Head of caudate nucleus (tissue), 42 donors: Measurements from ENCODE around the gene RSPO4.
A peak's percentile ranks its signal among the peaks of the same experiment; 100 is the strongest.

Experiments used
- DNase-seq, 42 donors: peaks; one replicate each; pipeline versions ENCODE4 v3.0.0 to v3.0.0-alpha.2; 2020 to 2021; ENCODE audit warnings: mixed read lengths in 7 of 42
- intact Hi-C: fragments of 100-400 bp; cut with DNase I; formaldehyde crosslinking; loops from one replicate; pipeline ENCODE4 v1.15.0; 2022

RSPO4 gene

GRCh38 chr20:917416-917815, 84.7 kb downstream of the RSPO4 start:
- peak in 1 of 42 donors; percentile 13 for DNase-seq

GRCh38 chr20:916825-917224, 85.3 kb downstream of the RSPO4 start:
- intact Hi-C loops = no loop called here

More at GRCh38 chr20:917416-917815, 84.7 kb downstream of the RSPO4 start:
- intact Hi-C loops = no loop called here

GRCh38 chr20:916125-916799, 85.8 kb downstream of the RSPO4 start, which contains the start of gene ANGPT4:
ANGPT4 (minus strand) TSS chr20:916334; CDS start chr20:916214, 120 bp downstream.
- peak in 2 of 42 donors; percentile 5 to 35 for DNase-seq
- intact Hi-C loops = no loop called here

More at GRCh38 chr20:916825-917224, 85.3 kb downstream of the RSPO4 start:
- peak in 1 of 42 donors; percentile 33 for DNase-seq

DNA sequence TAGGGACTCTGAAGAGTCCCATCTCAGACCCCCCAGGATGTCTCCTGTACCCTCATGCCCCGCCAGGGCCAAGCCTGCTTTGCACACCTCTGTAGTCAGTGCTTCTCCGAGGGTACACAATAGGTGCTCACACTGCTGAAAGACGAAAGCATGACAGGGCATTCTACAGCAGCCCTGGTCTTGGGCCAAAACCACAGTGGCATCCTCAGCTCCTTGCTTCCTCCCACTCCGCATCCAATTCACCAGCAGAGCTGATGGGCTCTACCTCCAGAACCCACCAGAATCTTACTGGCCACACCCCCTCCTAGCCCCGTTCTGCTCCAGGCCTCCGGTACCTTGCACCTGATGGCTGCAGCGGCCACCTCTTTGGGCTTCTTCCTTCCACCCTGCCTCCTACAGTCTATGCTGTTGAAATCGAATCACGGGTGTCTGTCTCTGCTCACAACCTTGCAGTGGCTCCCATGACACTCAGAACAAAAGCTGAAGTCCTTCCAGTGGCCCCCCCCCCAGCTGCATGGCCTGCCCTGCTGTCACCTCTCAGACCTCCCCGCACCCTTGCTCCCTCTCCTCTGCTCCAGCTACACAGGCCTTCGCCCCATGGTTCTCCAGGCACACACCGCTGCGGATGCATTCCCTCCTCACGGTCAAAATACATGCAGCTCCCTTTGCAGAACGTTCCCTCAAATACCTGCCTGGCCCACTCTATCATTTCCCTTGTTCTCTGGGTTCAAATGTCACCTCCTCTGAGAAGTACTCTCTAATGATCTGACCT, 87.2 kb downstream of the RSPO4 start:
- intact Hi-C loops = no loop called here
- peak in 1 of 42 donors; percentile 34 for DNase-seq

GRCh38 chr20:913306-913849, 88.7 kb downstream of the RSPO4 start:
- intact Hi-C loops = no loop called here
- DNase-seq = peak in 1 of 42 donors; percentile 8

GRCh38 chr20:911882-912600, 90.1 kb downstream of the RSPO4 start:
- peak in 1 of 42 donors; percentile 16 for DNase-seq
- intact Hi-C loops = no loop called here

DNA sequence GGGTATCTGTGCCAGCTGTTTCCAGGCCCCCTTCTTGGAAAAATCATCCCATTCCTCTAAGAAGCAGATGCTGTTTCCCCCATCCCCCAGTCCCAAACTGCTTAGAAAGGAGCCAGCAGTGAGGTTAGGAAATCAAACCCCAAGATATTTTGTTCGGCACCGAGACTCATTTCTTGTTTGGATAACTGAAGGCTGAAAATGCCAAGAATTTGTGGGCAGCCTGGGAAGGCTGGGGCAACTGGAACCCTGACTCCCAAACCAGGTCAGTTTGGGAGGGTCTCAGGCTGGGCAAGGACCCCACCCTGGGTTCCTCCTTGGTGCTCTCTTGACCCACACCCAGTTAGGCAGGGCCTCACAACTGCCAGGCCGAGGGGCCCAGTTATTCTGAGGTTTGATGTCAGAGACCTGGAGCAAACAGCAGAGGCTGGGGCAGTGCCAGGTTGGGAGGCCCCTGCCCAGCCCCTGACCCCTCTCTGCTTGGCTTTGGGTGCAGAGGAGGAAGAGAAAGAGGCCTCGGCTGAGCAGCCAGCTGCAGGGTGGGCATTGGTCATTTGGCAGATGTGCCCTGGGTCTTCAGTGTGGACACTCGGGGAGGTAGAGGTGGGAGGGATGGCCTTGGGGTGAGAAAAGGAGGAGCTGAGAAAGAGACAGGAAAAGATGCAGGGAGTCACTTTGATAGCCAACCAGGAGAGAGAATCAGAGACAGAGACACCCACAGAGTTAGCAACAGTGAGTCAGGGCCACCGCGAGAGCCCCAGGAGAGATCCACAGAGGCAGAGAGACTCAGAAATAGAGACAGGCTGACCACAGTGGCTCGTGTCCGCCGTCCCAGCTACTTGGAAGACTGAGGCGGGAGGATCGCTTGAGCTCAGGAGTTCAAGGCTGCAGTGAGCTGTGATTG, 91.0 kb downstream of the RSPO4 start:
- intact Hi-C loops = no loop called here
- peak in 1 of 42 donors; percentile 34 for DNase-seq

DNA sequence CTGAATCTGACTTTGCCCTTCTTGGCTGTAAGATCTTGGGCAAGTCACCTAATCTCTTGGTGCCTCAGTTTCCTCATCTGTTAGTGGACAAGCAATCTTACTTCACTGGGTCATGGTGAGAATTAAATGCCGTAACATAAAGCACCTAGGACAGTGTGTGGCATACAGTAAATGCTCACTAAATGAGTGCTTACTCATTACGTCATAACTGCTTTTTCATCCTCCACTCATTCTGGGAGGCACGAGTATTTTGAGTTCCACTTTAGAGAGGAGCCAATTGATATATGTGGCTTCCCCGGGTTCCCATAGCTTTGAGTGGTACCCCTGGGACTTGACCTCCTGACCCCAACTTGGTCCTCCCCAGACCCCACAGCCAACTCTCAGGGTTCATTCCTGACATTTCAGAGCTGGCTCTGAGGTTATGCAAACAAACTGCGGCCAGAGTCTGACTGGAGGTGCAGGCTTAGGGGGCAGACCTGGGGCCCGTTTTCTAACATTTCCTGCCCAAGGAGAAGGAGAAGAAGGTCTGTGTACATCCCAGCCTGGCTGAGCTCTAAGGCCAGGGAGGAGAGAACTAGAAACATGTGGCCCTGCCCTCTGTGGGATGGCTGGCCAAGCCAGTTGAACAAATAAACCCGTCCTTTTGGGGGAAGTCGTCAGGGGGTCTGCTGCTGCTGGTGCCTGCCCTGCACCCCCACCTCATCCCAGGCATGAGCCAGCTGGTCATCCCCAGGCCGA, 91.8 kb downstream of the RSPO4 start:
- intact Hi-C loops = no loop called here
- DNase-seq = peak in 2 of 42 donors; percentile 7 to 27

DNA sequence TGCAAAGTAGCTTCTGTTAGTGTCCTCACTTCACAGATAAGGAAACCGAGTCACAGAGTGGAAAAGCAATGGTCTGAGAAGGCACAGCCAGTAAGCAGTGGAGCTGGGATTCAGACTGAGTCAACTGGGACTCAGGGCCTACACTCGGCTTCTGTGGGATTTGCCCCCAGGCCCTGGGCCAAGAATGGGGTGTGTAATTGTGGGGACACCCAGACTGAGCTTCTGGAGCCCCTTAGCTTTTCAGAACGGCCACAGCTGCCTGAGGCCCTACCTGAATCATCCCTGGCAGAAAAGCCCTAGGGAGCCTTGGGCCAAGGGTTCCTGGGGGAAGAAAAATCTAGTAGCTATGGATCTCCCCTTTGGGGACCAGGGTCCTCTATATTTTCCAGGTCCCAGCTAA, 92.5 kb downstream of the RSPO4 start:
- peak in 2 of 42 donors; percentile 4 to 26 for DNase-seq
- intact Hi-C loops = no loop called here
